HepG2 (cell line): Measurements from ENCODE around the gene ACTG2. TPM values are rescaled to one million over a fixed set of nuclear protein-coding genes. Genes with fewer than 3 reads are reported as not detected.

Experiments
- ATAC-seq: fragments of 200-7000 bp; cut with Tn5 transposase; 3 replicates; pipeline ENCODE4 v1.9.1; 2020; ENCODE audit warnings: mild to moderate bottlenecking, moderate library complexity
- BruUV-seq: library from RNA; stranded (reverse); fragments of 400-500 nt; replicated peaks from 2 replicates; lab custom pipeline; 2021; lab: Mats Ljungman, UMichigan
- CTCF ChIA-PET: fragments of 300-600 bp; formaldehyde crosslinking; extraction: SDS; loops from one replicate; lab custom pipeline; 2021; ENCODE audit warnings: low total read pairs, inconsistent platforms, low intra/inter-chr PET ratio; lab: Yijun Ruan, JAX
- POLR2A ChIA-PET: fragments of 350-600 bp; sonication (Branson Sonifier 250); formaldehyde crosslinking; loops from one replicate; lab custom pipeline; 2020; ENCODE audit warnings: antibody characterized with exemption, inconsistent platforms; lab: Yijun Ruan, JAX
- DNase-seq: peaks from one replicate; pipeline ENCODE4 v3.0.0-alpha.2; 2015; ENCODE audit warnings: low spot score
- FAIRE-seq: peaks from 3 replicates; lab custom pipeline; 2011; peaks lifted over from hg19 to GRCh38; lab: Jason Lieb, UNC
- H2AFZ ChIP-seq: one replicate; pipeline ENCODE4 v1.6.1; 2011; ENCODE audit warnings: low read length, inconsistent platforms
- H3K27ac ChIP-seq: fragments of 300-600 bp; 3 replicates; pipeline ENCODE4 v1.8.0; 2011; ENCODE audit warnings: mixed run types, mild to moderate bottlenecking, mixed read lengths, low read length, inconsistent platforms; ENCODE audit not compliant: insufficient read depth; ENCODE audit errors: extremely low read length
- H3K27me3 ChIP-seq, 2 experiments: fragments of 200-600 bp in 1 of 2; 2 replicates in 1 of 2; 3 replicates in 1 of 2; pipeline versions ENCODE4 v1.6.0 to v1.8.0; 2011; ENCODE audit warnings: low read length in 2 of 2, mild to moderate bottlenecking in 2 of 2, moderate library complexity in 2 of 2, inconsistent platforms in 1 of 2; ENCODE audit not compliant: insufficient read depth in 2 of 2, control insufficient read depth in 1 of 2
- H3K36me3 ChIP-seq, 2 experiments: fragments of 200-600 bp in 1 of 2; replicated peaks in 1 of 2; 2 replicates in 1 of 2; 3 replicates in 1 of 2; pipeline versions ENCODE4 v1.5.1 to v1.8.0; 2011; ENCODE audit warnings: low read length in 2 of 2, inconsistent platforms in 1 of 2; ENCODE audit not compliant: insufficient read depth in 2 of 2, control insufficient read depth in 1 of 2
- H3K4me1 ChIP-seq: 2 replicates; pipeline ENCODE4 v1.5.1; 2012; ENCODE audit warnings: low read length, inconsistent platforms; ENCODE audit not compliant: insufficient read depth
- H3K4me2 ChIP-seq: 2 replicates; pipeline ENCODE4 v1.6.0; 2011; ENCODE audit warnings: low read depth, low read length, inconsistent platforms
- H3K4me3 ChIP-seq, 3 experiments: fragments of 200-600 bp in 1 of 3; sonication (generic), shearing (Covaris generic) in 1 of 3; replicated peaks in 1 of 3; 2 replicates each; pipeline ENCODE4 v1.5.1; 2011 to 2016; ENCODE audit warnings: low read length in 3 of 3, inconsistent platforms in 2 of 3, low read depth in 2 of 3, mild to moderate bottlenecking in 2 of 3, control low read depth in 1 of 3, mixed read lengths in 1 of 3; ENCODE audit not compliant: insufficient read depth in 1 of 3
- H3K79me2 ChIP-seq: one replicate; pipeline ENCODE4 v1.6.1; 2011; ENCODE audit warnings: low read length, inconsistent platforms; ENCODE audit not compliant: insufficient read depth
- H3K9ac ChIP-seq: 2 replicates; pipeline ENCODE4 v1.6.0; 2011; ENCODE audit warnings: mild to moderate bottlenecking, low read depth, low read length, inconsistent platforms; ENCODE audit not compliant: insufficient read depth
- H3K9me3 ChIP-seq: 2 replicates; pipeline ENCODE4 v1.5.1; 2012; ENCODE audit warnings: mild to moderate bottlenecking, low read length
- H4K20me1 ChIP-seq: 2 replicates; pipeline ENCODE4 v1.6.0; 2011; ENCODE audit warnings: inconsistent platforms, mild to moderate bottlenecking, low read length, moderate library complexity; ENCODE audit not compliant: insufficient read depth
- DNMT1 ChIP-seq: sonication (generic); formaldehyde crosslinking; IDR thresholded peaks from 2 replicates; pipeline ENCODE4 v1.5.1; 2020; ENCODE audit warnings: mild to moderate bottlenecking, missing genetic modification reagents
- ETS1 ChIP-seq: sonication (generic); formaldehyde crosslinking; IDR thresholded peaks from 2 replicates; pipeline ENCODE4 v1.4.0; 2020; ENCODE audit warnings: missing genetic modification reagents
- MBNL3 ChIP-seq: fragments of 250-450 bp; sonication (Bioruptor Pico); conservative IDR thresholded peaks from 2 replicates; pipeline ENCODE4 v1.8.0; 2022; ENCODE audit warnings: mild to moderate bottlenecking, inconsistent platforms
- NCOA5 ChIP-seq: sonication (generic); formaldehyde crosslinking; IDR thresholded peaks from 2 replicates; pipeline ENCODE4 v1.4.0; 2020; ENCODE audit warnings: missing genetic modification reagents
- PTBP1 ChIP-seq: fragments of 200-400 bp; formaldehyde crosslinking; IDR thresholded peaks from 2 replicates; pipeline ENCODE4 v1.6.1; 2018; ENCODE audit warnings: low read length, low read depth; ENCODE audit not compliant: poor library complexity, severe bottlenecking
- SMAD3 ChIP-seq: sonication (generic); formaldehyde crosslinking; IDR thresholded peaks from 2 replicates; pipeline ENCODE4 v1.4.0; 2020; ENCODE audit warnings: missing genetic modification reagents
- TARDBP ChIP-seq: sonication (generic); formaldehyde crosslinking; IDR thresholded peaks from 2 replicates; pipeline ENCODE4 v1.8.0; 2022; ENCODE audit warnings: mild to moderate bottlenecking, missing genetic modification reagents
- U2AF2 ChIP-seq: fragments of 200-400 bp; formaldehyde crosslinking; IDR thresholded peaks from 2 replicates; pipeline ENCODE4 v1.6.1; 2017; ENCODE audit warnings: low read depth, mild to moderate bottlenecking, low read length
- ZBTB1 ChIP-seq: sonication (generic); formaldehyde crosslinking; IDR thresholded peaks from 2 replicates; pipeline ENCODE4 v1.4.0; 2020; ENCODE audit warnings: missing genetic modification reagents, borderline replicate concordance
- ZNF614 ChIP-seq: IDR thresholded peaks from 2 replicates; pipeline ENCODE4 v1.6.1; 2018; ENCODE audit warnings: missing biosample characterization, missing genetic modification reagents, inconsistent platforms, borderline replicate concordance
- ZNF75D ChIP-seq: sonication (generic); formaldehyde crosslinking; IDR thresholded peaks from 2 replicates; pipeline ENCODE4 v1.8.1; 2023; ENCODE audit warnings: missing genetic modification reagents, mild to moderate bottlenecking, borderline replicate concordance
- ZNF775 ChIP-seq: sonication (generic); formaldehyde crosslinking; IDR thresholded peaks from 2 replicates; pipeline ENCODE4 v1.4.0; 2020; ENCODE audit warnings: missing genetic modification reagents, mild to moderate bottlenecking, moderate library complexity, borderline replicate concordance
- ZNF841 ChIP-seq: sonication (generic); formaldehyde crosslinking; IDR thresholded peaks from 2 replicates; pipeline ENCODE4 v1.8.1; 2023; ENCODE audit warnings: missing genetic modification reagents, borderline replicate concordance
- WGBS: methylation state at CpG from one replicate; pipeline ENCODE4 v1.1.6; 2017; ENCODE audit warnings: low lambda C conversion rate; 5-methylcytosine and 5-hydroxymethylcytosine counted together
- in situ Hi-C: cut with HindIII; loops from 2 replicates; pipeline ENCODE4 v1.10.0; 2017; ENCODE audit warnings: low pct_unique_long_range_greater_than_20kb; ENCODE audit not compliant: extremely low pct_ligation_motif_present
- intact Hi-C: fragments of 100-400 bp; cut with micrococcal nuclease; formaldehyde crosslinking; loops from one replicate; pipeline ENCODE4 v1.10.0; 2022; ENCODE audit not compliant: unreplicated experiment
- polyA plus RNA-seq, 8 experiments: library from polyadenylated mRNA; depleted of rRNA in 3 of 8; stranded (reverse) in 7 of 8; unstranded in 1 of 8; fragments of >200 nt; fragmentation: Illumina TruSeq in 4 of 8; extraction: Trizol in 4 of 8; gene quantifications; 2 replicates each; pipeline versions ENCODE4 v1.2.1 to v1.2.3, GENCODE V29; 2011 to 2016; ENCODE audit warnings: low read depth in 4 of 8, missing spikeins in 1 of 8, mixed read lengths in 1 of 8; ENCODE audit not compliant: insufficient read depth in 1 of 8
- total RNA-seq, 5 experiments: library from RNA; depleted of rRNA; stranded (reverse); fragments of >200 nt; fragmentation: Illumina TruSeq; extraction: Trizol; gene quantifications; 2 replicates each; pipeline ENCODE4 v1.2.3, GENCODE V29; 2016; ENCODE audit warnings: low read depth in 1 of 5

ACTG2 gene
- total and polyA plus RNA-seq, 2 of the 13 experiments (the other 11 are each of a cell fraction or from before 2014, with no cell fraction given), result 0.13 TPM; not detected in 1

- in situ Hi-C loops, result no loop called here
- peaks cover 14% of the 10 kb centered on the region for H4K20me1 ChIP-seq
- H3K79me2 ChIP-seq, result peaks cover 77% of the 10 kb centered on the region
- no peak overlapping the region for H3K4me2 ChIP-seq
- no peak for ATAC-seq
- H3K27ac ChIP-seq, result no peak overlapping the region
- intact Hi-C loops, result no loop called here
- TF ChIP-seq SMAD3 (CRISPR knock-in tag) (no peak), ZNF614 (CRISPR knock-in tag) (no peak), ZNF75D (CRISPR knock-in tag) (no peak), PTBP1 (no peak), ETS1 (CRISPR knock-in tag) (no peak), ZBTB1 (CRISPR knock-in tag) (no peak), TARDBP (CRISPR knock-in tag) (no peak), U2AF2 (no peak), ZNF775 (CRISPR knock-in tag) (no peak), ZNF841 (CRISPR knock-in tag) (no peak), DNMT1 (CRISPR knock-in tag) (no peak), NCOA5 (CRISPR knock-in tag) (no peak), MBNL3 (CRISPR knock-in tag) (no peak)
- TF ChIP-seq, all 625 proteins: peak for 0
- FAIRE-seq (no peak), DNase-seq (no peak)
- Histone ChIP-seq H3K9me3 (no peaks in the 10 kb centered on the region), H2AFZ (no peak overlapping the region), H3K27me3 (no peaks in the 10 kb centered on the region), H3K4me3 (no peak overlapping the region), H3K36me3 (peaks cover 14 to 50% of the 10 kb centered on the region in 2 experiments), H3K4me1 (peaks cover 38% of the 10 kb centered on the region), H3K9ac (no peak overlapping the region)
- BruUV-seq, result no TSS peak
- WGBS, result 97% methylated on average over 3 of the region's 3 CpGs
- ChIA-PET POLR2A (no interaction called here), CTCF (no interaction called here)
These were observed 40.4 kb downstream of the ACTG2 start for GRCh38 chr2:73933194-73933593.
